HepG2 (cell line): ENCODE results near the gene ZSWIM7. TPM values are rescaled to one million over a fixed set of nuclear protein-coding genes. Genes with fewer than 3 reads are reported as not detected.

Source experiments
- ATAC-seq: fragments of 200-7000 bp; cut with Tn5 transposase; 3 replicates; pipeline ENCODE4 v1.9.1; 2020; ENCODE audit warnings: mild to moderate bottlenecking, moderate library complexity
- BruUV-seq: library from RNA; stranded (reverse); fragments of 400-500 nt; replicated peaks from 2 replicates; lab custom pipeline; 2021; lab: Mats Ljungman, UMichigan
- CTCF ChIA-PET: fragments of 300-600 bp; formaldehyde crosslinking; extraction: SDS; loops from one replicate; lab custom pipeline; 2021; ENCODE audit warnings: low total read pairs, inconsistent platforms, low intra/inter-chr PET ratio; lab: Yijun Ruan, JAX
- POLR2A ChIA-PET: fragments of 350-600 bp; sonication (Branson Sonifier 250); formaldehyde crosslinking; loops from one replicate; lab custom pipeline; 2020; ENCODE audit warnings: antibody characterized with exemption, inconsistent platforms; lab: Yijun Ruan, JAX
- DNase-seq: peaks from one replicate; pipeline ENCODE4 v3.0.0-alpha.2; 2015; ENCODE audit warnings: low spot score
- FAIRE-seq: peaks from 3 replicates; lab custom pipeline; 2011; peaks lifted over from hg19 to GRCh38; lab: Jason Lieb, UNC
- H2AFZ ChIP-seq: one replicate; pipeline ENCODE4 v1.6.1; 2011; ENCODE audit warnings: low read length, inconsistent platforms
- H3K27ac ChIP-seq: fragments of 300-600 bp; 3 replicates; pipeline ENCODE4 v1.8.0; 2011; ENCODE audit warnings: mixed run types, mild to moderate bottlenecking, mixed read lengths, low read length, inconsistent platforms; ENCODE audit not compliant: insufficient read depth; ENCODE audit errors: extremely low read length
- H3K27me3 ChIP-seq, 2 experiments: fragments of 200-600 bp in 1 of 2; 2 replicates in 1 of 2; 3 replicates in 1 of 2; pipeline versions ENCODE4 v1.6.0 to v1.8.0; 2011; ENCODE audit warnings: low read length in 2 of 2, mild to moderate bottlenecking in 2 of 2, moderate library complexity in 2 of 2, inconsistent platforms in 1 of 2; ENCODE audit not compliant: insufficient read depth in 2 of 2, control insufficient read depth in 1 of 2
- H3K36me3 ChIP-seq, 2 experiments: fragments of 200-600 bp in 1 of 2; replicated peaks in 1 of 2; 2 replicates in 1 of 2; 3 replicates in 1 of 2; pipeline versions ENCODE4 v1.5.1 to v1.8.0; 2011; ENCODE audit warnings: low read length in 2 of 2, inconsistent platforms in 1 of 2; ENCODE audit not compliant: insufficient read depth in 2 of 2, control insufficient read depth in 1 of 2
- H3K4me1 ChIP-seq: 2 replicates; pipeline ENCODE4 v1.5.1; 2012; ENCODE audit warnings: low read length, inconsistent platforms; ENCODE audit not compliant: insufficient read depth
- H3K4me2 ChIP-seq: 2 replicates; pipeline ENCODE4 v1.6.0; 2011; ENCODE audit warnings: low read depth, low read length, inconsistent platforms
- H3K4me3 ChIP-seq, 3 experiments: fragments of 200-600 bp in 1 of 3; sonication (generic), shearing (Covaris generic) in 1 of 3; replicated peaks in 1 of 3; 2 replicates each; pipeline ENCODE4 v1.5.1; 2011 to 2016; ENCODE audit warnings: low read length in 3 of 3, inconsistent platforms in 2 of 3, low read depth in 2 of 3, mild to moderate bottlenecking in 2 of 3, control low read depth in 1 of 3, mixed read lengths in 1 of 3; ENCODE audit not compliant: insufficient read depth in 1 of 3
- H3K79me2 ChIP-seq: one replicate; pipeline ENCODE4 v1.6.1; 2011; ENCODE audit warnings: low read length, inconsistent platforms; ENCODE audit not compliant: insufficient read depth
- H3K9ac ChIP-seq: 2 replicates; pipeline ENCODE4 v1.6.0; 2011; ENCODE audit warnings: mild to moderate bottlenecking, low read depth, low read length, inconsistent platforms; ENCODE audit not compliant: insufficient read depth
- H3K9me3 ChIP-seq: 2 replicates; pipeline ENCODE4 v1.5.1; 2012; ENCODE audit warnings: mild to moderate bottlenecking, low read length
- H4K20me1 ChIP-seq: 2 replicates; pipeline ENCODE4 v1.6.0; 2011; ENCODE audit warnings: inconsistent platforms, mild to moderate bottlenecking, low read length, moderate library complexity; ENCODE audit not compliant: insufficient read depth
- FOXP1 ChIP-seq, 2 experiments: fragments of 450-650 bp in 1 of 2; IDR thresholded peaks; 2 replicates each; pipeline ENCODE4 v1.6.1; 2017 to 2018; ENCODE audit warnings: antibody characterized with exemption in 1 of 2
- GABPA ChIP-seq, 2 experiments: IDR thresholded peaks; 2 replicates each; pipeline ENCODE4 v1.6.1; 2011 to 2016; ENCODE audit warnings: low read depth in 2 of 2, low read length in 1 of 2, missing biosample characterization in 1 of 2, missing genetic modification characterization in 1 of 2
- WGBS: methylation state at CpG from one replicate; pipeline ENCODE4 v1.1.6; 2017; ENCODE audit warnings: low lambda C conversion rate; 5-methylcytosine and 5-hydroxymethylcytosine counted together
- in situ Hi-C: cut with HindIII; loops from 2 replicates; pipeline ENCODE4 v1.10.0; 2017; ENCODE audit warnings: low pct_unique_long_range_greater_than_20kb; ENCODE audit not compliant: extremely low pct_ligation_motif_present
- intact Hi-C: fragments of 100-400 bp; cut with micrococcal nuclease; formaldehyde crosslinking; loops from one replicate; pipeline ENCODE4 v1.10.0; 2022; ENCODE audit not compliant: unreplicated experiment
- polyA plus RNA-seq, 8 experiments: library from polyadenylated mRNA; depleted of rRNA in 3 of 8; stranded (reverse) in 7 of 8; unstranded in 1 of 8; fragments of >200 nt; fragmentation: Illumina TruSeq in 4 of 8; extraction: Trizol in 4 of 8; gene quantifications; 2 replicates each; pipeline versions ENCODE4 v1.2.1 to v1.2.3, GENCODE V29; 2011 to 2016; ENCODE audit warnings: low read depth in 4 of 8, missing spikeins in 1 of 8, mixed read lengths in 1 of 8; ENCODE audit not compliant: insufficient read depth in 1 of 8
- total RNA-seq, 5 experiments: library from RNA; depleted of rRNA; stranded (reverse); fragments of >200 nt; fragmentation: Illumina TruSeq; extraction: Trizol; gene quantifications; 2 replicates each; pipeline ENCODE4 v1.2.3, GENCODE V29; 2016; ENCODE audit warnings: low read depth in 1 of 5
- TF ChIP-seq, protein P1 (sequence below): fragments of 450-650 bp; IDR thresholded peaks from 2 replicates; pipeline ENCODE4 v1.6.1; 2016
- TF ChIP-seq, protein P2 (sequence below): sonication (generic); formaldehyde crosslinking; IDR thresholded peaks from 2 replicates; pipeline ENCODE4 v1.4.0; 2020; ENCODE audit warnings: mild to moderate bottlenecking, missing genetic modification reagents
- TF ChIP-seq, protein P3 (sequence below): sonication (generic); formaldehyde crosslinking; IDR thresholded peaks from 2 replicates; pipeline ENCODE4 v1.5.0; 2020; ENCODE audit warnings: mild to moderate bottlenecking, missing genetic modification reagents, moderate library complexity

ZSWIM7 gene
- total and polyA plus RNA-seq, 2 of the 13 experiments (the other 11 are each of a cell fraction or from before 2014, with no cell fraction given) = 13.1 to 28.1 TPM

DNA sequence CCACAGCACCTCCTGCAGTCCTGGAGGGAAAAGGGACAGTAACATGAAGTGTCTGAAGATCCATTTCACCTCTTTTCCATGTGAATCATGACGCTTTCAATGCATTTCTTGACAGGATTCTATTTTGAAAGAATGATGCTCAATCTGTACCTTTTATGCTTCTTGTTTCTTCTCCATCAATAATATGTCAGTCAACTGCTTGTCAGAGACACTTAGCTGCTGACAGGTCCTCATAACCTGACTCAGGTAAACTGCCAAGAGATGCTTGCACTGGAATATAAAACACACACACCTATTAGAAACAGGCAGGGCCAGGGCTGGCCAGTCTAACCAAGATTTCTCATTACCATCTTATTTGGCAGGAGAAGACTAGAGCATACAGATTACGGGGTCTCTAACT is 21.6 kb downstream of the ZSWIM7 start:
- no TSS peak for BruUV-seq
- H3K4me1 ChIP-seq = no peaks in the 10 kb centered on the region
- H3K27ac ChIP-seq = no peak overlapping the region
- H3K79me2 ChIP-seq = no peaks in the 10 kb centered on the region
- no peaks in the 10 kb centered on the region for H4K20me1 ChIP-seq
- CTCF ChIA-PET = no interaction called here
- FAIRE-seq = no peak
- H2AFZ ChIP-seq = no peak overlapping the region
- TF ChIP-seq, protein P1, sequence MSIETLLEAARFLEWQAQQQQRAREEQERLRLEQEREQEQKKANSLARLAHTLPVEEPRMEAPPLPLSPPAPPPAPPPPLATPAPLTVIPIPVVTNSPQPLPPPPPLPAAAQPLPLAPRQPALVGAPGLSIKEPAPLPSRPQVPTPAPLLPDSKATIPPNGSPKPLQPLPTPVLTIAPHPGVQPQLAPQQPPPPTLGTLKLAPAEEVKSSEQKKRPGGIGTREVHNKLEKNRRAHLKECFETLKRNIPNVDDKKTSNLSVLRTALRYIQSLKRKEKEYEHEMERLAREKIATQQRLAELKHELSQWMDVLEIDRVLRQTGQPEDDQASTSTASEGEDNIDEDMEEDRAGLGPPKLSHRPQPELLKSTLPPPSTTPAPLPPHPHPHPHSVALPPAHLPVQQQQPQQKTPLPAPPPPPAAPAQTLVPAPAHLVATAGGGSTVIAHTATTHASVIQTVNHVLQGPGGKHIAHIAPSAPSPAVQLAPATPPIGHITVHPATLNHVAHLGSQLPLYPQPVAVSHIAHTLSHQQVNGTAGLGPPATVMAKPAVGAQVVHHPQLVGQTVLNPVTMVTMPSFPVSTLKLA = no peak
- TF ChIP-seq, protein P2, sequence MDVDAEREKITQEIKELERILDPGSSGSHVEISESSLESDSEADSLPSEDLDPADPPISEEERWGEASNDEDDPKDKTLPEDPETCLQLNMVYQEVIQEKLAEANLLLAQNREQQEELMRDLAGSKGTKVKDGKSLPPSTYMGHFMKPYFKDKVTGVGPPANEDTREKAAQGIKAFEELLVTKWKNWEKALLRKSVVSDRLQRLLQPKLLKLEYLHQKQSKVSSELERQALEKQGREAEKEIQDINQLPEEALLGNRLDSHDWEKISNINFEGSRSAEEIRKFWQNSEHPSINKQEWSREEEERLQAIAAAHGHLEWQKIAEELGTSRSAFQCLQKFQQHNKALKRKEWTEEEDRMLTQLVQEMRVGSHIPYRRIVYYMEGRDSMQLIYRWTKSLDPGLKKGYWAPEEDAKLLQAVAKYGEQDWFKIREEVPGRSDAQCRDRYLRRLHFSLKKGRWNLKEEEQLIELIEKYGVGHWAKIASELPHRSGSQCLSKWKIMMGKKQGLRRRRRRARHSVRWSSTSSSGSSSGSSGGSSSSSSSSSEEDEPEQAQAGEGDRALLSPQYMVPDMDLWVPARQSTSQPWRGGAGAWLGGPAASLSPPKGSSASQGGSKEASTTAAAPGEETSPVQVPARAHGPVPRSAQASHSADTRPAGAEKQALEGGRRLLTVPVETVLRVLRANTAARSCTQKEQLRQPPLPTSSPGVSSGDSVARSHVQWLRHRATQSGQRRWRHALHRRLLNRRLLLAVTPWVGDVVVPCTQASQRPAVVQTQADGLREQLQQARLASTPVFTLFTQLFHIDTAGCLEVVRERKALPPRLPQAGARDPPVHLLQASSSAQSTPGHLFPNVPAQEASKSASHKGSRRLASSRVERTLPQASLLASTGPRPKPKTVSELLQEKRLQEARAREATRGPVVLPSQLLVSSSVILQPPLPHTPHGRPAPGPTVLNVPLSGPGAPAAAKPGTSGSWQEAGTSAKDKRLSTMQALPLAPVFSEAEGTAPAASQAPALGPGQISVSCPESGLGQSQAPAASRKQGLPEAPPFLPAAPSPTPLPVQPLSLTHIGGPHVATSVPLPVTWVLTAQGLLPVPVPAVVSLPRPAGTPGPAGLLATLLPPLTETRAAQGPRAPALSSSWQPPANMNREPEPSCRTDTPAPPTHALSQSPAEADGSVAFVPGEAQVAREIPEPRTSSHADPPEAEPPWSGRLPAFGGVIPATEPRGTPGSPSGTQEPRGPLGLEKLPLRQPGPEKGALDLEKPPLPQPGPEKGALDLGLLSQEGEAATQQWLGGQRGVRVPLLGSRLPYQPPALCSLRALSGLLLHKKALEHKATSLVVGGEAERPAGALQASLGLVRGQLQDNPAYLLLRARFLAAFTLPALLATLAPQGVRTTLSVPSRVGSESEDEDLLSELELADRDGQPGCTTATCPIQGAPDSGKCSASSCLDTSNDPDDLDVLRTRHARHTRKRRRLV (CRISPR knock-in tag) = no peak
- TF ChIP-seq FOXP1 (IDR thresholded peaks at IDR 0.05) (no peak), FOXP1 (CRISPR knock-in tag; IDR thresholded peaks at IDR 0.05) (no peak), GABPA (IDR thresholded peaks at IDR 0.05; ENCODE audit: low read depth, low read length) (no peak), GABPA (CRISPR knock-in tag; IDR thresholded peaks at IDR 0.05; ENCODE audit: low read depth) (no peak)
- TF ChIP-seq, protein P3, sequence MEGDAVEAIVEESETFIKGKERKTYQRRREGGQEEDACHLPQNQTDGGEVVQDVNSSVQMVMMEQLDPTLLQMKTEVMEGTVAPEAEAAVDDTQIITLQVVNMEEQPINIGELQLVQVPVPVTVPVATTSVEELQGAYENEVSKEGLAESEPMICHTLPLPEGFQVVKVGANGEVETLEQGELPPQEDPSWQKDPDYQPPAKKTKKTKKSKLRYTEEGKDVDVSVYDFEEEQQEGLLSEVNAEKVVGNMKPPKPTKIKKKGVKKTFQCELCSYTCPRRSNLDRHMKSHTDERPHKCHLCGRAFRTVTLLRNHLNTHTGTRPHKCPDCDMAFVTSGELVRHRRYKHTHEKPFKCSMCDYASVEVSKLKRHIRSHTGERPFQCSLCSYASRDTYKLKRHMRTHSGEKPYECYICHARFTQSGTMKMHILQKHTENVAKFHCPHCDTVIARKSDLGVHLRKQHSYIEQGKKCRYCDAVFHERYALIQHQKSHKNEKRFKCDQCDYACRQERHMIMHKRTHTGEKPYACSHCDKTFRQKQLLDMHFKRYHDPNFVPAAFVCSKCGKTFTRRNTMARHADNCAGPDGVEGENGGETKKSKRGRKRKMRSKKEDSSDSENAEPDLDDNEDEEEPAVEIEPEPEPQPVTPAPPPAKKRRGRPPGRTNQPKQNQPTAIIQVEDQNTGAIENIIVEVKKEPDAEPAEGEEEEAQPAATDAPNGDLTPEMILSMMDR (CRISPR knock-in tag) = peak; percentile 13; the same call in 1 of the 2 replicates
- no peak overlapping the region for H3K4me3 ChIP-seq
- WGBS = 100% methylated on average over 2 of the region's 2 CpGs
- DNase-seq = no peak
- no peaks in the 10 kb centered on the region for H3K27me3 ChIP-seq
- in situ Hi-C loops (no loop called here), intact Hi-C loops (no loop called here)
- H3K4me2 ChIP-seq = no peak overlapping the region
- no peak overlapping the region for H3K9ac ChIP-seq
- H3K36me3 ChIP-seq = peaks cover 7 to 21% of the 10 kb centered on the region in 2 experiments; a peak in 4 of 5 replicates
- ATAC-seq = no peak
- H3K9me3 ChIP-seq = no peaks in the 10 kb centered on the region
- POLR2A ChIA-PET = no interaction called here
